ENCODE measurements around the gene ADGRD2. TPM values are rescaled to one million over a fixed set of nuclear protein-coding genes. Genes with fewer than 3 reads are reported as not detected.
A peak's percentile ranks its signal among the peaks of the same experiment; 100 is the strongest.

Gene ADGRD2
- total RNA-seq, 3 donors from 2014 or later (not counting 1 experiment from before 2014, with no cell fraction given) = not detected

DNA sequence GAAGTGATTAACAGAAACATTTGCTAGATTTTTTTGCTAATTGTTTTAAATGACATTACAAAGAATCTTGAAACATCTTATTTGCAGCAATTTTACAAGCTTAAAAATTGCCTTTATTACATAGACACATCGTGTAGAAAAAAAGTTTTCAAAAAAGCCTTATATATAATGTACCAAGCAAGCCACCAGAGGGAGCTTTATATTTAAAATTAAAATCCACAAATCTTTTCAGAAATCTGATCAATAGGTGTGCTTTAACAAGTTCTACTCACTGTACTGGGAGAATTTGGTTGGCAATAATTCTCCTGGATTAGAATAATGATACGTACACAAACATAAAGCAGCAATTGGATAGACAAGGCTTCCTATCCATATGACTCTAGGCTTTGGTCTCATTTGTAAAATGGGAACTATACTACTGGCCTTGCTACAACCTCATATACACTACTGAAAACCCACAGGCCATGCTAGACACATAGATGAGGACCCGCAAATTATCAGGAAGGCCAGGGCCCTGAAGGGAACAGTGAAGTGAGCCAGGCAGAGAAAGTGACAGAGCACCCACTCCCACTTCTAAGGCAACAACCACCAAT is 39.8 kb upstream of the ADGRD2 start:
- H3K4me1 ChIP-seq (ENCODE audit: control insufficient read depth, insufficient read depth, low read length) = peaks cover 9% of the 10 kb centered on the region
- TF ChIP-seq, protein P1, sequence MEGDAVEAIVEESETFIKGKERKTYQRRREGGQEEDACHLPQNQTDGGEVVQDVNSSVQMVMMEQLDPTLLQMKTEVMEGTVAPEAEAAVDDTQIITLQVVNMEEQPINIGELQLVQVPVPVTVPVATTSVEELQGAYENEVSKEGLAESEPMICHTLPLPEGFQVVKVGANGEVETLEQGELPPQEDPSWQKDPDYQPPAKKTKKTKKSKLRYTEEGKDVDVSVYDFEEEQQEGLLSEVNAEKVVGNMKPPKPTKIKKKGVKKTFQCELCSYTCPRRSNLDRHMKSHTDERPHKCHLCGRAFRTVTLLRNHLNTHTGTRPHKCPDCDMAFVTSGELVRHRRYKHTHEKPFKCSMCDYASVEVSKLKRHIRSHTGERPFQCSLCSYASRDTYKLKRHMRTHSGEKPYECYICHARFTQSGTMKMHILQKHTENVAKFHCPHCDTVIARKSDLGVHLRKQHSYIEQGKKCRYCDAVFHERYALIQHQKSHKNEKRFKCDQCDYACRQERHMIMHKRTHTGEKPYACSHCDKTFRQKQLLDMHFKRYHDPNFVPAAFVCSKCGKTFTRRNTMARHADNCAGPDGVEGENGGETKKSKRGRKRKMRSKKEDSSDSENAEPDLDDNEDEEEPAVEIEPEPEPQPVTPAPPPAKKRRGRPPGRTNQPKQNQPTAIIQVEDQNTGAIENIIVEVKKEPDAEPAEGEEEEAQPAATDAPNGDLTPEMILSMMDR (IDR thresholded peaks at IDR 0.05) = peak; percentile 22
- no peaks in the 10 kb centered on the region for H3K9me3 ChIP-seq (ENCODE audit: control insufficient read depth, insufficient read depth, low read length)
- no peak overlapping the region for H3K4me3 Mint-ChIP-seq
- H3K27me3 Mint-ChIP-seq (ENCODE audit: low read depth in 2 of 2) = no peaks in the 10 kb centered on the region
- H3K4me1 Mint-ChIP-seq = peaks cover 17 to 31% of the 10 kb centered on the region in 2 donors
- H3K36me3 ChIP-seq (ENCODE audit: control insufficient read depth, insufficient read depth, low read length) = peaks cover 74% of the 10 kb centered on the region
- DNase-seq (no peak), ATAC-seq (no peak)
- H3K27ac ChIP-seq (ENCODE audit: low read length) = no peak overlapping the region
- H3K36me3 Mint-ChIP-seq = peaks cover 21% of the 10 kb centered on the region
- H3K9me3 Mint-ChIP-seq = peaks cover 0 to under 1% of the 10 kb centered on the region in 2 donors
- WGBS (ENCODE audit: insufficient coverage) = 100% methylated on average over 2 of the region's 3 CpGs
- no peaks in the 10 kb centered on the region for H3K27me3 ChIP-seq (ENCODE audit: control insufficient read depth, insufficient read depth, low read length)
- intact Hi-C loops (cut with micrococcal nuclease) = no loop called here
- H3K27ac Mint-ChIP-seq = no peak overlapping the region
- H3K4me3 ChIP-seq (ENCODE audit: low read length) = no peak overlapping the region

DNA sequence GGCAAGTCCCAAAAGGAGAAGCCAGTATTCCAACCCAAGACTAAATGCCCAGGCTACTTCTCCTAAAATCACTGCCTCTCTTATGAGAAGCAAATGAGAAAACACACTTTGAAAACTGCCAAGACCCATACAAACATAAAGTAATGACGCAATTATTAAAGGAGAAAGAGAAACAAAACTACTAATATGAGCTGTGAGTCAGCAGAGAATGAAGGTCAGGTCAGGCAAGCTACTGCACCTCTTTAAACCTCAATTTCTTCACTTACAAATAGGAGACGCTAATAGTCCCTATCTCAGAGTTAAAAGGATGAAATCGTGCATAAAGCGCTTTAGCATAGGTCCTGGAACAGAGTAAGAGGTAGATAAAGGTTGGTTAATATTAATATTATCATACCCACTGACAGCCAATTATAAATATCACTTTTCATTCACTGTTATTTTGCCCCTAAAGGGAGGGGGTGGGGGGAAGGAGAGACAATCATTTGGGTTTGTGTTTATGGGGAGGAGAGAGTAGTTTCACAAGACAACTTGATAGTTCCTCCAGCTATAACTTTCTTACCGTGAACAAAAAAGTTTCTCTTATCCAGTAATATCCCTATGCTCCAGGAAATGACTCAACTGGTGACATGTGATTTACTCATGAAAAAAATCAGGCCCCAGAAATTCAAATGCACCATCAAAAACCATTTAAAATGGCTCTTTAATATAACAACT is 38.6 kb upstream of the ADGRD2 start:
- peaks cover 21% of the 10 kb centered on the region for H3K36me3 Mint-ChIP-seq
- peaks cover 0 to 3% of the 10 kb centered on the region in 2 donors for H3K9me3 Mint-ChIP-seq
- WGBS (ENCODE audit: insufficient coverage) = 80% methylated on average over 2 of the region's 5 CpGs
- intact Hi-C loops (cut with micrococcal nuclease) = no loop called here
- Histone ChIP-seq H3K27ac (ENCODE audit: low read length) (no peak overlapping the region), H3K27me3 (ENCODE audit: control insufficient read depth, insufficient read depth, low read length) (no peaks in the 10 kb centered on the region), H3K9me3 (ENCODE audit: control insufficient read depth, insufficient read depth, low read length) (peaks cover 2% of the 10 kb centered on the region), H3K4me3 (ENCODE audit: low read length) (no peak overlapping the region), H3K4me1 (ENCODE audit: control insufficient read depth, insufficient read depth, low read length) (peaks cover 12% of the 10 kb centered on the region), H3K36me3 (ENCODE audit: control insufficient read depth, insufficient read depth, low read length) (peaks cover 63% of the 10 kb centered on the region)
- no peaks in the 10 kb centered on the region for H3K27me3 Mint-ChIP-seq (ENCODE audit: low read depth in 2 of 2)
- H3K27ac Mint-ChIP-seq = peak overlapping the region in 1 of 2 donors; percentile 42
- H3K4me1 Mint-ChIP-seq = peaks cover 21 to 32% of the 10 kb centered on the region in 2 donors
- TF ChIP-seq, protein P1 (IDR thresholded peaks at IDR 0.05) = no peak
- ATAC-seq (no peak), DNase-seq (no peak)
- H3K4me3 Mint-ChIP-seq = no peak overlapping the region

DNA sequence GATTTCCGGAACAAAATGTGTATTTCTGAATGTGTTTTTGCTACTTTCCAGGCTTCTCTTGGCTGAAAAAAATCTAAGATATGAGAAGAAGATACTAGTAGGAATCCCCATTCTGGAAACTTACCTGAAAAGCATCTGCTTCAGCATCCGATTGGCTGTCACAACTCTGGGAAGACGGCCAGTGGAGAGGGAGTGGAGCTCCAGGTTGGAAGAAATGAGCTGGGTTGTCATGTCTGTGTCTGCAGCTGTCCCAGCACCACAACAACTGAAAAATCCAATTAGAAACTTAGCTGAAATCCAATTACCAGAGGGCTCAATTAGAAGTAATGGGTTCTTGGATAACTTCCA is 38.0 kb upstream of the ADGRD2 start:
- Histone ChIP-seq H3K9me3 (ENCODE audit: control insufficient read depth, insufficient read depth, low read length) (peaks cover 2% of the 10 kb centered on the region), H3K27me3 (ENCODE audit: control insufficient read depth, insufficient read depth, low read length) (no peaks in the 10 kb centered on the region), H3K36me3 (ENCODE audit: control insufficient read depth, insufficient read depth, low read length) (peaks cover 58% of the 10 kb centered on the region), H3K4me1 (ENCODE audit: control insufficient read depth, insufficient read depth, low read length) (peaks cover 12% of the 10 kb centered on the region), H3K4me3 (ENCODE audit: low read length) (no peak overlapping the region), H3K27ac (ENCODE audit: low read length) (no peak overlapping the region)
- intact Hi-C loops (cut with micrococcal nuclease) = no loop called here
- no peak for DNase-seq
- WGBS (ENCODE audit: insufficient coverage) = 94% methylated on average over 3 of the region's 3 CpGs
- TF ChIP-seq, protein P1 (IDR thresholded peaks at IDR 0.05) = no peak
- peaks cover 21% of the 10 kb centered on the region for H3K36me3 Mint-ChIP-seq
- peaks cover 0 to 3% of the 10 kb centered on the region in 2 donors for H3K9me3 Mint-ChIP-seq
- no peak overlapping the region for H3K27ac Mint-ChIP-seq
- H3K4me1 Mint-ChIP-seq = peaks cover 21 to 27% of the 10 kb centered on the region in 2 donors
- no peak overlapping the region for H3K4me3 Mint-ChIP-seq
- H3K27me3 Mint-ChIP-seq (ENCODE audit: low read depth in 2 of 2) = no peaks in the 10 kb centered on the region
- no peak for ATAC-seq
